Neural progenitor cell (in vitro differentiated cells): ENCODE measurements around the gene MAGI2. TPM values are rescaled to one million over a fixed set of nuclear protein-coding genes. Genes with fewer than 3 reads are reported as not detected.

Experiments
- DNase-seq: peaks from one replicate; pipeline ENCODE4 v3.0.0-alpha.2; 2016; ENCODE audit warnings: low spot score
- H2AFZ ChIP-seq: fragments of 200-600 bp; sonication (generic); replicated peaks from 2 replicates; pipeline ENCODE4 v1.6.1; 2016; ENCODE audit warnings: antibody characterized with exemption
- H3F3A ChIP-seq: fragments of 200-600 bp; sonication (generic); 2 replicates; pipeline ENCODE4 v1.6.1; 2016; ENCODE audit warnings: antibody characterized with exemption, low read depth
- H3K27ac ChIP-seq: fragments of 200-600 bp; sonication (generic); 2 replicates; pipeline ENCODE4 v1.5.1; 2016; ENCODE audit warnings: mild to moderate bottlenecking
- H3K27me3 ChIP-seq: fragments of 200-600 bp; sonication (generic); 2 replicates; pipeline ENCODE4 v1.6.1; 2016; ENCODE audit warnings: mild to moderate bottlenecking, moderate library complexity
- H3K36me3 ChIP-seq: fragments of 200-600 bp; sonication (generic); 2 replicates; pipeline ENCODE4 v1.5.1; 2016
- H3K4me1 ChIP-seq: fragments of 200-600 bp; sonication (generic); 2 replicates; pipeline ENCODE4 v1.6.1; 2016; ENCODE audit warnings: mixed run types
- H3K4me2 ChIP-seq: fragments of 200-600 bp; sonication (generic); 2 replicates; pipeline ENCODE4 v1.6.1; 2016
- H3K4me3 ChIP-seq: fragments of 200-600 bp; sonication (generic); 2 replicates; pipeline ENCODE4 v1.5.1; 2016
- H3K79me2 ChIP-seq: fragments of 200-600 bp; sonication (generic); 2 replicates; pipeline ENCODE4 v1.6.1; 2016; ENCODE audit warnings: low read depth
- H3K9ac ChIP-seq: fragments of 200-600 bp; sonication (generic); 2 replicates; pipeline ENCODE4 v1.6.1; 2016
- H3K9me3 ChIP-seq: fragments of 200-600 bp; sonication (generic); 2 replicates; pipeline ENCODE4 v1.5.1; 2016; ENCODE audit warnings: low read depth
- H4K20me1 ChIP-seq: fragments of 200-600 bp; sonication (generic); 2 replicates; pipeline ENCODE4 v1.6.1; 2016; ENCODE audit warnings: low read depth
- H3K27ac Mint-ChIP-seq: 3 replicates; pipeline ENCODE4 v1.8.0; 2021; ENCODE audit warnings: mixed read lengths
- H3K27me3 Mint-ChIP-seq: 2 replicates; pipeline ENCODE4 v1.8.0; 2022; ENCODE audit warnings: low read depth, mild to moderate bottlenecking, inconsistent platforms, moderate library complexity, mixed read lengths; ENCODE audit not compliant: insufficient read depth
- H3K36me3 Mint-ChIP-seq: 3 replicates; pipeline ENCODE4 v1.8.0; 2021; ENCODE audit warnings: mixed read lengths
- H3K4me1 Mint-ChIP-seq: 3 replicates; pipeline ENCODE4 v1.8.0; 2021; ENCODE audit warnings: mixed read lengths
- H3K4me3 Mint-ChIP-seq: 3 replicates; pipeline ENCODE4 v1.8.0; 2021; ENCODE audit warnings: mild to moderate bottlenecking, moderate library complexity, mixed read lengths
- H3K9me3 Mint-ChIP-seq: 3 replicates; pipeline ENCODE4 v1.8.0; 2020; ENCODE audit warnings: mixed read lengths
- CTCF ChIP-seq: fragments of 200-600 bp; sonication (generic); IDR thresholded peaks from 2 replicates; pipeline ENCODE4 v1.5.1; 2017; ENCODE audit warnings: antibody characterized with exemption, mild to moderate bottlenecking
- EZH2 ChIP-seq: fragments of 200-600 bp; sonication (generic); IDR thresholded peaks from 2 replicates; pipeline ENCODE4 v1.6.1; 2017; ENCODE audit warnings: antibody characterized with exemption, mild to moderate bottlenecking, moderate library complexity
- EZH2phosphoT487 ChIP-seq: fragments of 200-600 bp; sonication (generic); IDR thresholded peaks from 2 replicates; pipeline ENCODE4 v1.6.1; 2017; ENCODE audit warnings: antibody characterized with exemption
- total RNA-seq: library from RNA; depleted of rRNA; stranded (reverse); fragments of >200 nt; gene quantifications from 2 replicates; pipeline ENCODE4 v1.2.3, GENCODE V29; 2015; ENCODE audit warnings: low replicate concordance

Gene MAGI2
- total RNA-seq, 1 donor from 2014 or later = 5.8 TPM

GRCh38 chr7:78367280-78367773 lies 1086.1 kb downstream of the MAGI2 start:
- Histone ChIP-seq H3K4me3 (no peak overlapping the region), H3K9ac (no peak overlapping the region), H3K9me3 (no peaks in the 10 kb centered on the region), H3K4me2 (no peak overlapping the region), H3K36me3 (no peaks in the 10 kb centered on the region), H2AFZ (no peak overlapping the region), H3K4me1 (no peaks in the 10 kb centered on the region), H3K79me2 (no peaks in the 10 kb centered on the region), H3F3A (no peaks in the 10 kb centered on the region), H3K27me3 (no peaks in the 10 kb centered on the region), H3K27ac (no peak overlapping the region), H4K20me1 (no peaks in the 10 kb centered on the region)
- no peaks in the 10 kb centered on the region for H3K4me1 Mint-ChIP-seq
- no peaks in the 10 kb centered on the region for H3K27me3 Mint-ChIP-seq
- H3K27ac Mint-ChIP-seq = no peak overlapping the region
- TF ChIP-seq EZH2 (no peak), EZH2phosphoT487 (no peak), CTCF (no peak)
- H3K9me3 Mint-ChIP-seq = no peaks in the 10 kb centered on the region
- no peaks in the 10 kb centered on the region for H3K36me3 Mint-ChIP-seq
- H3K4me3 Mint-ChIP-seq = no peak overlapping the region
- DNase-seq = no peak

GRCh38 chr7:78363866-78364265 lies 1089.6 kb downstream of the MAGI2 start:
- no peaks in the 10 kb centered on the region for H3K27me3 ChIP-seq
- no peaks in the 10 kb centered on the region for H3K36me3 ChIP-seq
- Mint-ChIP-seq H3K36me3 (no peaks in the 10 kb centered on the region), H3K27me3 (no peaks in the 10 kb centered on the region), H3K9me3 (no peaks in the 10 kb centered on the region), H3K4me3 (no peak overlapping the region), H3K4me1 (no peaks in the 10 kb centered on the region), H3K27ac (no peak overlapping the region)
- no peaks in the 10 kb centered on the region for H3K9me3 ChIP-seq
- no peak overlapping the region for H3K4me3 ChIP-seq
- H3K4me1 ChIP-seq = no peaks in the 10 kb centered on the region
- no peaks in the 10 kb centered on the region for H3K79me2 ChIP-seq
- TF ChIP-seq CTCF (peak; percentile 32), EZH2phosphoT487 (no peak), EZH2 (no peak)
- H4K20me1 ChIP-seq = no peaks in the 10 kb centered on the region
- no peak overlapping the region for H3K4me2 ChIP-seq
- no peak for DNase-seq
- no peak overlapping the region for H3K9ac ChIP-seq
- H3K27ac ChIP-seq = no peak overlapping the region
- no peaks in the 10 kb centered on the region for H3F3A ChIP-seq
- no peak overlapping the region for H2AFZ ChIP-seq

GRCh38 chr7:78359836-78360235 lies 1093.6 kb downstream of the MAGI2 start:
- Histone ChIP-seq H3K36me3 (no peaks in the 10 kb centered on the region), H3K27ac (no peak overlapping the region), H3F3A (no peaks in the 10 kb centered on the region), H2AFZ (no peak overlapping the region), H3K4me1 (no peaks in the 10 kb centered on the region), H3K79me2 (no peaks in the 10 kb centered on the region), H3K27me3 (no peaks in the 10 kb centered on the region), H3K9me3 (no peaks in the 10 kb centered on the region), H4K20me1 (no peaks in the 10 kb centered on the region), H3K4me3 (no peak overlapping the region), H3K9ac (no peak overlapping the region), H3K4me2 (no peak overlapping the region)
- H3K27ac Mint-ChIP-seq = no peak overlapping the region
- no peak for DNase-seq
- no peaks in the 10 kb centered on the region for H3K9me3 Mint-ChIP-seq
- H3K4me1 Mint-ChIP-seq = no peaks in the 10 kb centered on the region
- no peak for TF ChIP-seq EZH2phosphoT487
- no peak for TF ChIP-seq EZH2
- TF ChIP-seq CTCF = no peak
- no peaks in the 10 kb centered on the region for H3K36me3 Mint-ChIP-seq
- H3K4me3 Mint-ChIP-seq = no peak overlapping the region
- H3K27me3 Mint-ChIP-seq = no peaks in the 10 kb centered on the region
